B cell (primary cell): Measurements from ENCODE around the gene SLC12A7. TPM values are rescaled to one million over a fixed set of nuclear protein-coding genes. Genes with fewer than 3 reads are reported as not detected.
A peak's percentile ranks its signal among the peaks of the same experiment; 100 is the strongest.

Source experiments
- ATAC-seq: fragments of 200-7000 bp; cut with Tn5 transposase; one replicate; pipeline ENCODE4 v1.10.0; 2021; ENCODE audit warnings: low read depth, mild to moderate bottlenecking, moderate number of reproducible peaks, moderate library complexity
- CTCF ChIA-PET: fragments of 350-600 bp; sonication (Branson Sonifier 250); formaldehyde crosslinking; loops from one replicate; lab custom pipeline; 2021; ENCODE audit warnings: antibody characterized with exemption, inconsistent platforms; lab: Charles Lee
- POLR2A ChIA-PET: fragments of 350-600 bp; sonication (Branson Sonifier 250); formaldehyde crosslinking; loops from one replicate; lab custom pipeline; 2021; ENCODE audit warnings: antibody characterized with exemption; lab: Charles Lee
- DNase-seq: peaks from one replicate; pipeline ENCODE4 v3.0.0; 2013
- H2AFZ ChIP-seq: 2 replicates; pipeline ENCODE4 v1.6.1; 2012; ENCODE audit warnings: mild to moderate bottlenecking, low read depth, low read length; ENCODE audit not compliant: insufficient read depth, poor library complexity, severe bottlenecking
- H3K27ac ChIP-seq, 2 donors: 1 replicate in 1 of 2; 2 replicates in 1 of 2; pipeline ENCODE4 v1.5.1; 2012 to 2013; ENCODE audit warnings: low read length in 2 of 2, mild to moderate bottlenecking in 2 of 2, moderate library complexity in 1 of 2
- H3K27me3 ChIP-seq, 4 experiments: fragments of 200-600 bp in 1 of 4; sonication (generic) in 1 of 4; replicated peaks in 1 of 4; 1 replicate in 2 of 4; 2 replicates in 2 of 4; pipeline versions ENCODE4 v1.6.1 to v1.7.0; 2013 to 2016; ENCODE audit warnings: low read length in 3 of 4, mild to moderate bottlenecking in 2 of 4, mixed read lengths in 1 of 4, moderate library complexity in 1 of 4; ENCODE audit not compliant: insufficient read depth in 4 of 4, control insufficient read depth in 3 of 4; ENCODE audit errors: control extremely low read depth in 1 of 4
- H3K36me3 ChIP-seq, 2 experiments: replicated peaks in 1 of 2; 1 replicate in 1 of 2; 2 replicates in 1 of 2; pipeline versions ENCODE4 v1.6.1 to v1.7.1; 2013; ENCODE audit warnings: low read length in 1 of 2; ENCODE audit not compliant: insufficient read depth in 2 of 2, control insufficient read depth in 1 of 2; ENCODE audit errors: control extremely low read depth in 1 of 2, extremely low read depth in 1 of 2
- H3K4me1 ChIP-seq, 2 donors: fragments of 200-600 bp in 1 of 2; sonication (generic) in 1 of 2; 1 replicate in 1 of 2; 2 replicates in 1 of 2; pipeline versions ENCODE4 v1.5.1 to v1.6.1; 2013 to 2017; ENCODE audit warnings: low read length in 2 of 2; ENCODE audit not compliant: control insufficient read depth in 2 of 2, insufficient read depth in 2 of 2
- H3K4me2 ChIP-seq: replicated peaks from 2 replicates; pipeline ENCODE3; 2012; ENCODE audit warnings: mild to moderate bottlenecking, low read depth, low read length; ENCODE audit not compliant: poor library complexity, severe bottlenecking
- H3K4me3 ChIP-seq, 5 experiments: fragments of 200-600 bp in 1 of 5; sonication (generic) in 1 of 5; 1 replicate in 3 of 5; 2 replicates in 2 of 5; pipeline versions ENCODE4 v1.5.1 to v1.7.0; 2011 to 2016; ENCODE audit warnings: low read length in 4 of 5, mild to moderate bottlenecking in 4 of 5, low read depth in 2 of 5, control low read depth in 1 of 5, moderate library complexity in 1 of 5; ENCODE audit not compliant: insufficient read depth in 1 of 5; ENCODE audit errors: control extremely low read depth in 1 of 5, extremely low read depth in 1 of 5
- H3K79me2 ChIP-seq: fragments of 200-600 bp; sonication (generic); one replicate; pipeline ENCODE4 v1.6.0; 2016; ENCODE audit warnings: low read length; ENCODE audit not compliant: control insufficient read depth, insufficient read depth
- H3K9ac ChIP-seq: fragments of 200-600 bp; sonication (generic); 2 replicates; pipeline ENCODE4 v1.6.1; 2017; ENCODE audit warnings: mild to moderate bottlenecking, low read length, moderate library complexity
- H3K9me3 ChIP-seq, 3 donors: one replicate each; pipeline versions ENCODE4 v1.6.1 to v1.7.1; 2013; ENCODE audit warnings: low read length in 2 of 3; ENCODE audit not compliant: control insufficient read depth in 2 of 3, insufficient read depth in 1 of 3; ENCODE audit errors: control extremely low read depth in 1 of 3
- H4K20me1 ChIP-seq: 2 replicates; pipeline ENCODE4 v1.6.0; 2012; ENCODE audit warnings: mild to moderate bottlenecking, low read length; ENCODE audit not compliant: insufficient read depth, control insufficient read depth, poor library complexity, severe bottlenecking
- H3K27ac Mint-ChIP-seq: one replicate; pipeline ENCODE4 v1.8.0; 2021; ENCODE audit warnings: mixed read lengths
- H3K27me3 Mint-ChIP-seq: one replicate; pipeline ENCODE4 v1.8.0; 2021; ENCODE audit warnings: mixed read lengths
- H3K4me1 Mint-ChIP-seq: one replicate; pipeline ENCODE4 v1.8.0; 2021; ENCODE audit warnings: mixed read lengths
- H3K4me3 Mint-ChIP-seq: one replicate; pipeline ENCODE4 v1.8.0; 2021; ENCODE audit warnings: mixed read lengths
- H3K9me3 Mint-ChIP-seq: one replicate; pipeline ENCODE4 v1.8.0; 2022; ENCODE audit warnings: mixed read lengths; ENCODE audit not compliant: insufficient read depth
- CTCF ChIP-seq: fragments of 200-600 bp; IDR thresholded peaks from one replicate; pipeline ENCODE4 v1.8.0; 2022; ENCODE audit warnings: antibody characterized with exemption, mild to moderate bottlenecking
- EZH2 ChIP-seq: IDR thresholded peaks from 2 replicates; pipeline ENCODE4 v1.6.1; 2012; ENCODE audit warnings: borderline replicate concordance, low read depth, mild to moderate bottlenecking, moderate library complexity, low read length; ENCODE audit not compliant: insufficient read depth, poor library complexity, severe bottlenecking
- WGBS: methylation state at CpG from one replicate; pipeline ENCODE4 v1.1.5; 2013; ENCODE audit warnings: missing lambda C conversion rate; ENCODE audit not compliant: insufficient coverage; 5-methylcytosine and 5-hydroxymethylcytosine counted together
- intact Hi-C: fragments of 100-400 bp; cut with micrococcal nuclease; formaldehyde crosslinking; loops from one replicate; pipeline ENCODE4 v1.10.0; 2022
- polyA plus RNA-seq: library from polyadenylated mRNA; depleted of rRNA; stranded (reverse); fragments of >200 nt; gene quantifications from 2 replicates; pipeline ENCODE4 v1.2.3, GENCODE V29; 2012
- total RNA-seq, 2 donors: library from RNA; stranded (reverse); fragments of 120-200 nt in 1 of 2; gene quantifications; 1 replicate in 1 of 2; 2 replicates in 1 of 2; pipeline versions ENCODE4 v1.2.3 to v1.2.4, GENCODE V29; 2013 to 2022

SLC12A7 gene
- total and polyA plus RNA-seq, 2 donors (not counting 1 experiment from before 2014, with no cell fraction given), result 25.5 to 34.4 TPM

- WGBS, result 62% methylated on average over 11 of the region's 11 CpGs
- POLR2A ChIA-PET, result no interaction called here
These were observed 100.6 kb downstream of the SLC12A7 start for GRCh38 chr5:1011226-1011631.

GRCh38 chr5:1010641-1011046 is 101.2 kb downstream of the SLC12A7 start:
- Histone ChIP-seq H2AFZ (no peak overlapping the region), H3K79me2 (no peaks in the 10 kb centered on the region), H3K4me1 (peaks cover 6 to 14% of the 10 kb centered on the region in 2 donors), H3K9me3 (peaks cover 0 to 3% (median 0%) of the 10 kb centered on the region in 3 donors), H3K36me3 (no peaks in the 10 kb centered on the region), H3K4me3 (no peak overlapping the region), H4K20me1 (no peaks in the 10 kb centered on the region), H3K27me3 (peaks cover 0 to 52% (median 16%) of the 10 kb centered on the region in 4 experiments), H3K27ac (no peak overlapping the region), H3K4me2 (no peak overlapping the region), H3K9ac (no peak overlapping the region)
- intact Hi-C loops, result no loop called here
- Mint-ChIP-seq H3K27ac (no peak overlapping the region), H3K27me3 (peaks cover 50% of the 10 kb centered on the region), H3K4me1 (peaks cover 18% of the 10 kb centered on the region), H3K9me3 (no peaks in the 10 kb centered on the region), H3K4me3 (peak overlapping the region; percentile 56)
- ATAC-seq, result no peak
- 76% methylated on average over 9 of the region's 13 CpGs for WGBS
- ChIA-PET POLR2A (no interaction called here), CTCF (interaction anchor here (1.3 kb wide), 1 partner anchor 130 kb away, joined by 4 read pairs; no protein-coding TSS in a partner anchor)
- TF ChIP-seq CTCF, result no peak
- no peak for TF ChIP-seq EZH2
- DNase-seq, result no peak

More at GRCh38 chr5:1011226-1011631, 100.6 kb downstream of the SLC12A7 start:
- H3K4me1 ChIP-seq, result peaks cover 6 to 12% of the 10 kb centered on the region in 2 donors
- H3K27ac Mint-ChIP-seq, result no peak overlapping the region
- H3K4me3 Mint-ChIP-seq, result peak overlapping the region; percentile 36
- H3K27me3 Mint-ChIP-seq, result peaks cover 45% of the 10 kb centered on the region
- no peak overlapping the region for H2AFZ ChIP-seq
- H4K20me1 ChIP-seq, result no peaks in the 10 kb centered on the region
- no peak overlapping the region for H3K27ac ChIP-seq
- H3K4me2 ChIP-seq, result no peak overlapping the region
- H3K9me3 Mint-ChIP-seq, result no peaks in the 10 kb centered on the region
- DNase-seq (peak; percentile 35), ATAC-seq (peak; percentile 39)
- peaks cover 16% of the 10 kb centered on the region for H3K4me1 Mint-ChIP-seq
- TF ChIP-seq CTCF (peak; percentile 30), EZH2 (no peak)
- H3K9me3 ChIP-seq, result peaks cover 0 to 3% (median 0%) of the 10 kb centered on the region in 3 donors
- no peak overlapping the region for H3K4me3 ChIP-seq
- intact Hi-C loops, result no loop called here
- H3K79me2 ChIP-seq, result no peaks in the 10 kb centered on the region
- H3K27me3 ChIP-seq, result peaks cover 0 to 46% (median 13%) of the 10 kb centered on the region in 4 experiments
- CTCF ChIA-PET, result no interaction called here
- no peak overlapping the region for H3K9ac ChIP-seq
- no peaks in the 10 kb centered on the region for H3K36me3 ChIP-seq
